ENCODE results near the gene ASB2. TPM values are rescaled to one million over a fixed set of nuclear protein-coding genes. Genes with fewer than 3 reads are reported as not detected.
A peak's percentile ranks its signal among the peaks of the same experiment; 100 is the strongest.

ASB2 gene
- total and polyA plus RNA-seq, 10 donors: 6.6 to 18.0 (median 11.3) TPM

GRCh38 chr14:93981316-93982229 lies 5.2 kb upstream of the ASB2 start:
- Histone ChIP-seq H3K27me3 (replicated peaks in 1 of 7) (peaks cover 0 to 62% (median 0%) of the 10 kb centered on the region in 7 donors), H3K4me3 (no peak overlapping the region), H3K27ac (no peak overlapping the region), H3K36me3 (no peaks in the 10 kb centered on the region), H3K4me1 (peaks cover 0 to 25% (median 6%) of the 10 kb centered on the region in 6 donors), H3K9me3 (peaks cover 0 to 11% (median 9%) of the 10 kb centered on the region in 8 donors)
- DNase-seq: no peak
- intact Hi-C loops (cut with DNase I; ENCODE audit: low total_unique reads): no loop called here
- 93 to 98% (median 95%) methylated on average over 7 to 9 of the region's 9 CpGs for WGBS, 5 donors
- TF ChIP-seq CTCF (IDR thresholded peaks at IDR 0.05 in 8 of 11, conservative IDR thresholded peaks at IDR 0.05 in 3 of 11) (no peak), POLR2A (IDR thresholded peaks at IDR 0.05) (no peak), POLR2AphosphoS5 (IDR thresholded peaks at IDR 0.05) (no peak)

GRCh38 chr14:93980456-93981201 lies 4.3 kb upstream of the ASB2 start:
- Histone ChIP-seq H3K9me3 (peaks cover 0 to 11% (median 9%) of the 10 kb centered on the region in 8 donors), H3K4me1 (peaks cover 4 to 35% (median 16%) of the 10 kb centered on the region in 6 donors), H3K27me3 (replicated peaks in 1 of 7) (peaks cover 0 to 59% (median 0%) of the 10 kb centered on the region in 7 donors), H3K36me3 (no peaks in the 10 kb centered on the region), H3K27ac (no peak overlapping the region), H3K4me3 (no peak overlapping the region)
- DNase-seq: no peak
- intact Hi-C loops (cut with DNase I; ENCODE audit: low total_unique reads): no loop called here
- WGBS, 5 donors: 78 to 90% (median 85%) methylated on average over 11 of the region's 11 CpGs
- TF ChIP-seq CTCF (IDR thresholded peaks at IDR 0.05 in 8 of 11, conservative IDR thresholded peaks at IDR 0.05 in 3 of 11) (no peak), POLR2AphosphoS5 (IDR thresholded peaks at IDR 0.05) (no peak), POLR2A (IDR thresholded peaks at IDR 0.05) (no peak)

DNA sequence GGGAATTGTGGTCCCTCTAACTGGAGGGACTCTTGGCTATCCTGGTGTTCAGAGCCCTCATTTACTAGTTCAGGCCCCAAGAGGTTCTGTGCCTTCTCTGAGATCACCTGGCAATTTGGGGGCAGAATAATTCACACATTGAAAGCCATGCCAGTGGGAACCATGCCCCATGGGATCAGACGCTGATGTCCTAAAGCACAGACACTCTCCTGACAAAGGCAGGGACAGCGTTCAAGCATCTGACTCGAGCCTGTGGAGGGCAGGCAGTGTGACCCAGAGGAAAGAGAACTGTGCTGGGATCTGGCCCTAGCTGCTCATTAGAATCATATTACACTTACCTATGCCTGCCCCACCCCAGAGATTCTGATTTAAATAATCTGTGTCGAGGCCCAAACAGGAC lies 2.4 kb upstream of the ASB2 start:
- peak overlapping the region in 6 of 8 donors; percentile 14 to 50 (median 28) for H3K27ac ChIP-seq
- 72 to 91% (median 78%) methylated on average over 4 of the region's 4 CpGs for WGBS, 5 donors
- H3K36me3 ChIP-seq: no peaks in the 10 kb centered on the region
- intact Hi-C loops (cut with DNase I; ENCODE audit: low total_unique reads): no loop called here
- DNase-seq: no peak
- TF ChIP-seq CTCF (IDR thresholded peaks at IDR 0.05 in 8 of 11, conservative IDR thresholded peaks at IDR 0.05 in 3 of 11): no peak
- no peak for TF ChIP-seq POLR2AphosphoS5 (IDR thresholded peaks at IDR 0.05)
- TF ChIP-seq POLR2A (IDR thresholded peaks at IDR 0.05): no peak
- H3K9me3 ChIP-seq: peaks cover 0 to 11% (median 9%) of the 10 kb centered on the region in 8 donors
- H3K4me3 ChIP-seq: no peak overlapping the region
- H3K27me3 ChIP-seq (replicated peaks in 1 of 7): peaks cover 0 to 57% (median 0%) of the 10 kb centered on the region in 7 donors
- peaks cover 4 to 46% (median 19%) of the 10 kb centered on the region in 6 donors for H3K4me1 ChIP-seq
